HG03039 (cell line): ENCODE data around the gene DCLK1.

Experiments used
- ATAC-seq: cut with Tn5 transposase; IDR thresholded peaks from one replicate; pipeline ENCODE4 v1.9.1; 2021; ENCODE audit warnings: mild to moderate bottlenecking, moderate library complexity; ENCODE audit not compliant: unreplicated experiment

DCLK1 gene

GRCh38 chr13:35838356-35838755 is 292.8 kb downstream of the DCLK1 start:
- no peak for ATAC-seq

- ATAC-seq: no peak
These were observed 294.7 kb downstream of the DCLK1 start for GRCh38 chr13:35836446-35836845.

GRCh38 chr13:35835989-35836388 is 295.2 kb downstream of the DCLK1 start:
- no peak for ATAC-seq

GRCh38 chr13:35833608-35834275 is 297.4 kb downstream of the DCLK1 start:
- no peak for ATAC-seq

GRCh38 chr13:35833031-35833430 is 298.2 kb downstream of the DCLK1 start:
- no peak for ATAC-seq

- ATAC-seq: no peak
These were observed 298.6 kb downstream of the DCLK1 start for GRCh38 chr13:35832551-35832950.

GRCh38 chr13:35830850-35831450 is 300.2 kb downstream of the DCLK1 start:
- ATAC-seq: no peak

GRCh38 chr13:35826626-35827254 is 304.4 kb downstream of the DCLK1 start:
- no peak for ATAC-seq

GRCh38 chr13:35824825-35825224 is 306.4 kb downstream of the DCLK1 start:
- no peak for ATAC-seq

- no peak for ATAC-seq
These were observed 306.8 kb downstream of the DCLK1 start for GRCh38 chr13:35824395-35824794.

GRCh38 chr13:35822666-35823065 is 308.5 kb downstream of the DCLK1 start:
- no peak for ATAC-seq

- ATAC-seq: no peak
These were observed 312.5 kb downstream of the DCLK1 start for GRCh38 chr13:35818633-35819067.

GRCh38 chr13:35817642-35818607 is 313.3 kb downstream of the DCLK1 start:
- no peak for ATAC-seq

- ATAC-seq: no peak
These were observed 316.6 kb downstream of the DCLK1 start for GRCh38 chr13:35814605-35815011.

GRCh38 chr13:35812736-35813135 is 318.4 kb downstream of the DCLK1 start:
- ATAC-seq: no peak

GRCh38 chr13:35810321-35810720 is 320.9 kb downstream of the DCLK1 start:
- ATAC-seq: no peak

- ATAC-seq: no peak
These were observed 322.3 kb downstream of the DCLK1 start for GRCh38 chr13:35808846-35809245.

- no peak for ATAC-seq
These were observed 326.3 kb downstream of the DCLK1 start for GRCh38 chr13:35804901-35805300.

- no peak for ATAC-seq
These were observed 333.2 kb downstream of the DCLK1 start for GRCh38 chr13:35797991-35798390.

GRCh38 chr13:35797244-35797643 is 333.9 kb downstream of the DCLK1 start:
- no peak for ATAC-seq

GRCh38 chr13:35796623-35797022 is 334.6 kb downstream of the DCLK1 start:
- no peak for ATAC-seq
